GM23338 (cell line): ENCODE results near the gene LYRM9. TPM values are rescaled to one million over a fixed set of nuclear protein-coding genes. Genes with fewer than 3 reads are reported as not detected.
"Not testable (repeated sequence)": the region's sequence is repeated elsewhere in the genome, so short reads cannot be mapped to it uniquely, and the experiment has no call there.

Source experiments
- ATAC-seq: fragments of 200-7000 bp; cut with Tn5 transposase; 3 replicates; pipeline ENCODE4 v1.9.1; 2020
- DNase-seq: peaks from one replicate; pipeline ENCODE4 v3.0.0-alpha.2; 2015; ENCODE audit warnings: low spot score
- H2AFZ ChIP-seq: fragments of 200-600 bp; sonication (generic); 2 replicates; pipeline ENCODE4 v1.8.0; 2016; ENCODE audit warnings: antibody characterized with exemption, mild to moderate bottlenecking, moderate library complexity
- H3F3A ChIP-seq: fragments of 200-600 bp; sonication (generic); replicated peaks from 2 replicates; pipeline ENCODE4 v1.8.0; 2017; ENCODE audit warnings: antibody characterized with exemption, mixed run types, low read depth
- H3K27ac ChIP-seq: fragments of 200-600 bp; sonication (generic); 2 replicates; pipeline ENCODE4 v1.6.1; 2016; ENCODE audit warnings: low read depth
- H3K27me3 ChIP-seq: fragments of 200-600 bp; sonication (generic); 2 replicates; pipeline ENCODE4 v1.8.0; 2016; ENCODE audit warnings: mild to moderate bottlenecking, mixed run types, moderate library complexity; ENCODE audit not compliant: insufficient read depth
- H3K36me3 ChIP-seq: fragments of 200-600 bp; sonication (generic); 2 replicates; pipeline ENCODE4 v1.8.0; 2016; ENCODE audit warnings: mild to moderate bottlenecking; ENCODE audit not compliant: insufficient read depth
- H3K4me1 ChIP-seq: fragments of 200-600 bp; sonication (generic); 2 replicates; pipeline ENCODE4 v1.8.0; 2016; ENCODE audit warnings: mild to moderate bottlenecking, moderate library complexity; ENCODE audit not compliant: insufficient read depth
- H3K4me2 ChIP-seq: fragments of 200-600 bp; sonication (generic); 2 replicates; pipeline ENCODE4 v1.7.1; 2017; ENCODE audit warnings: mixed run types
- H3K4me3 ChIP-seq: fragments of 200-600 bp; sonication (generic); 2 replicates; pipeline ENCODE4 v1.6.1; 2016; ENCODE audit warnings: mixed run types
- H3K79me2 ChIP-seq: fragments of 200-600 bp; sonication (generic); replicated peaks from 2 replicates; pipeline ENCODE4 v1.8.0; 2017; ENCODE audit warnings: mild to moderate bottlenecking; ENCODE audit not compliant: insufficient read depth
- H3K9me2 ChIP-seq: fragments of 200-600 bp; sonication (generic); 2 replicates; pipeline ENCODE4 v1.8.0; 2017; ENCODE audit not compliant: insufficient read depth
- H4K20me1 ChIP-seq: fragments of 200-600 bp; sonication (generic); replicated peaks from 2 replicates; pipeline ENCODE4 v1.8.0; 2017; ENCODE audit warnings: mild to moderate bottlenecking; ENCODE audit not compliant: insufficient read depth
- H3K27ac Mint-ChIP-seq: 2 replicates; pipeline ENCODE4 v1.8.0; 2020; ENCODE audit warnings: inconsistent platforms, mild to moderate bottlenecking, moderate library complexity, mixed read lengths
- H3K27me3 Mint-ChIP-seq: 3 replicates; pipeline ENCODE4 v1.8.0; 2022; ENCODE audit warnings: low read depth, mild to moderate bottlenecking, moderate library complexity, mixed read lengths, inconsistent platforms; ENCODE audit not compliant: insufficient read depth, poor library complexity
- H3K36me3 Mint-ChIP-seq: 3 replicates; pipeline ENCODE4 v1.8.0; 2021; ENCODE audit warnings: low read depth, mild to moderate bottlenecking, inconsistent platforms, moderate library complexity, mixed read lengths
- H3K4me1 Mint-ChIP-seq: 3 replicates; pipeline ENCODE4 v1.8.0; 2020; ENCODE audit warnings: mild to moderate bottlenecking, inconsistent platforms, mixed read lengths
- H3K4me3 Mint-ChIP-seq: 3 replicates; pipeline ENCODE4 v1.8.0; 2021; ENCODE audit warnings: moderate library complexity, mild to moderate bottlenecking, inconsistent platforms, mixed read lengths
- H3K9me3 Mint-ChIP-seq: 3 replicates; pipeline ENCODE4 v1.8.0; 2020; ENCODE audit warnings: moderate library complexity, mild to moderate bottlenecking, inconsistent platforms, mixed read lengths
- CREB1 ChIP-seq: fragments of 250-450 bp; sonication (Bioruptor Pico); IDR thresholded peaks from 2 replicates; pipeline ENCODE4 v1.5.0; 2020; ENCODE audit warnings: low read depth, mild to moderate bottlenecking, moderate library complexity
- EZH2 ChIP-seq: fragments of 200-600 bp; sonication (generic); IDR thresholded peaks from one replicate; pipeline ENCODE4 v1.8.0; 2017; ENCODE audit warnings: antibody characterized with exemption, mild to moderate bottlenecking, low read depth; ENCODE audit not compliant: unreplicated experiment
- EZH2phosphoT487 ChIP-seq: fragments of 200-600 bp; sonication (generic); IDR thresholded peaks from one replicate; pipeline ENCODE4 v1.8.1; 2018; ENCODE audit warnings: antibody characterized with exemption; ENCODE audit not compliant: unreplicated experiment
- NANOG ChIP-seq: IDR thresholded peaks from 2 replicates; pipeline ENCODE4 v1.6.1; 2016; ENCODE audit warnings: antibody characterized with exemption, borderline replicate concordance
- REST ChIP-seq: IDR thresholded peaks from one replicate; pipeline ENCODE4 v1.6.1; 2018; ENCODE audit warnings: antibody characterized with exemption; ENCODE audit not compliant: unreplicated experiment
- ZNF331 ChIP-seq: fragments of 250-450 bp; sonication (Bioruptor Pico); IDR thresholded peaks from 2 replicates; pipeline ENCODE4 v1.5.0; 2020; ENCODE audit warnings: low read depth, mild to moderate bottlenecking, moderate library complexity
- polyA plus RNA-seq: library from polyadenylated mRNA; unstranded; fragments of >200 nt; fragmentation: Nextera tagmentation; extraction: Ambion mirVana; gene quantifications from 2 replicates; pipeline ENCODE4 v1.2.1, GENCODE V29; 2016
- total RNA-seq: library from RNA; depleted of rRNA; stranded (reverse); fragments of >200 nt; shearing (Covaris generic); gene quantifications from 2 replicates; pipeline ENCODE4 v1.2.3, GENCODE V29; 2014
- TF ChIP-seq, protein P1 (sequence below): fragments of 250-450 bp; sonication (Bioruptor Pico); IDR thresholded peaks from 2 replicates; pipeline ENCODE4 v1.5.0; 2020; ENCODE audit warnings: mild to moderate bottlenecking, moderate library complexity

Gene LYRM9
- total and polyA plus RNA-seq, 2 experiments from 2014 or later = 4.7 to 6.2 TPM

DNA sequence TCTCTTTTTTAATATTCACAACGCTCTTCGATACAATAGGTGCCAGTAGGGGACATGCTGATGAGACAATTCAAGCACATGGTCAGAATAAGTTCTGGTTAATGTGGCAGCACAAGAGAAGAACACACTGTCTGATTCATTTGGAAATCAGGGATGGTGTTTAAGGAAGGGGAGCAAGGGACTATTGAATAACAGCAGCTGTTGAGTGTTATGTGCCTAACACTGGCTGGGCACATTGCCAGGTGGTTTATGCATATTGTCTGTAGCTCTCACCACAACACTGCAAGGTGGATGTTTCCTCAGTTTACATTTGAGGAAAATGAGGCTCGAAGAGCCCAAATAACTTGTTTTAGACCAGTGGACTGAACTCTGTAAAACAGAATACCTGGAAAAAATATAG is 44.2 kb downstream of the LYRM9 start:
- Mint-ChIP-seq H3K27ac (no peak overlapping the region), H3K9me3 (no peaks in the 10 kb centered on the region), H3K27me3 (no peaks in the 10 kb centered on the region), H3K4me3 (no peak overlapping the region), H3K4me1 (peaks cover 12% of the 10 kb centered on the region), H3K36me3 (no peaks in the 10 kb centered on the region; the same call in 2 of the 3 replicates)
- no peak for TF ChIP-seq CREB1 (CRISPR knock-in tag)
- no peak for TF ChIP-seq EZH2
- no peak for TF ChIP-seq REST
- TF ChIP-seq, protein P1, sequence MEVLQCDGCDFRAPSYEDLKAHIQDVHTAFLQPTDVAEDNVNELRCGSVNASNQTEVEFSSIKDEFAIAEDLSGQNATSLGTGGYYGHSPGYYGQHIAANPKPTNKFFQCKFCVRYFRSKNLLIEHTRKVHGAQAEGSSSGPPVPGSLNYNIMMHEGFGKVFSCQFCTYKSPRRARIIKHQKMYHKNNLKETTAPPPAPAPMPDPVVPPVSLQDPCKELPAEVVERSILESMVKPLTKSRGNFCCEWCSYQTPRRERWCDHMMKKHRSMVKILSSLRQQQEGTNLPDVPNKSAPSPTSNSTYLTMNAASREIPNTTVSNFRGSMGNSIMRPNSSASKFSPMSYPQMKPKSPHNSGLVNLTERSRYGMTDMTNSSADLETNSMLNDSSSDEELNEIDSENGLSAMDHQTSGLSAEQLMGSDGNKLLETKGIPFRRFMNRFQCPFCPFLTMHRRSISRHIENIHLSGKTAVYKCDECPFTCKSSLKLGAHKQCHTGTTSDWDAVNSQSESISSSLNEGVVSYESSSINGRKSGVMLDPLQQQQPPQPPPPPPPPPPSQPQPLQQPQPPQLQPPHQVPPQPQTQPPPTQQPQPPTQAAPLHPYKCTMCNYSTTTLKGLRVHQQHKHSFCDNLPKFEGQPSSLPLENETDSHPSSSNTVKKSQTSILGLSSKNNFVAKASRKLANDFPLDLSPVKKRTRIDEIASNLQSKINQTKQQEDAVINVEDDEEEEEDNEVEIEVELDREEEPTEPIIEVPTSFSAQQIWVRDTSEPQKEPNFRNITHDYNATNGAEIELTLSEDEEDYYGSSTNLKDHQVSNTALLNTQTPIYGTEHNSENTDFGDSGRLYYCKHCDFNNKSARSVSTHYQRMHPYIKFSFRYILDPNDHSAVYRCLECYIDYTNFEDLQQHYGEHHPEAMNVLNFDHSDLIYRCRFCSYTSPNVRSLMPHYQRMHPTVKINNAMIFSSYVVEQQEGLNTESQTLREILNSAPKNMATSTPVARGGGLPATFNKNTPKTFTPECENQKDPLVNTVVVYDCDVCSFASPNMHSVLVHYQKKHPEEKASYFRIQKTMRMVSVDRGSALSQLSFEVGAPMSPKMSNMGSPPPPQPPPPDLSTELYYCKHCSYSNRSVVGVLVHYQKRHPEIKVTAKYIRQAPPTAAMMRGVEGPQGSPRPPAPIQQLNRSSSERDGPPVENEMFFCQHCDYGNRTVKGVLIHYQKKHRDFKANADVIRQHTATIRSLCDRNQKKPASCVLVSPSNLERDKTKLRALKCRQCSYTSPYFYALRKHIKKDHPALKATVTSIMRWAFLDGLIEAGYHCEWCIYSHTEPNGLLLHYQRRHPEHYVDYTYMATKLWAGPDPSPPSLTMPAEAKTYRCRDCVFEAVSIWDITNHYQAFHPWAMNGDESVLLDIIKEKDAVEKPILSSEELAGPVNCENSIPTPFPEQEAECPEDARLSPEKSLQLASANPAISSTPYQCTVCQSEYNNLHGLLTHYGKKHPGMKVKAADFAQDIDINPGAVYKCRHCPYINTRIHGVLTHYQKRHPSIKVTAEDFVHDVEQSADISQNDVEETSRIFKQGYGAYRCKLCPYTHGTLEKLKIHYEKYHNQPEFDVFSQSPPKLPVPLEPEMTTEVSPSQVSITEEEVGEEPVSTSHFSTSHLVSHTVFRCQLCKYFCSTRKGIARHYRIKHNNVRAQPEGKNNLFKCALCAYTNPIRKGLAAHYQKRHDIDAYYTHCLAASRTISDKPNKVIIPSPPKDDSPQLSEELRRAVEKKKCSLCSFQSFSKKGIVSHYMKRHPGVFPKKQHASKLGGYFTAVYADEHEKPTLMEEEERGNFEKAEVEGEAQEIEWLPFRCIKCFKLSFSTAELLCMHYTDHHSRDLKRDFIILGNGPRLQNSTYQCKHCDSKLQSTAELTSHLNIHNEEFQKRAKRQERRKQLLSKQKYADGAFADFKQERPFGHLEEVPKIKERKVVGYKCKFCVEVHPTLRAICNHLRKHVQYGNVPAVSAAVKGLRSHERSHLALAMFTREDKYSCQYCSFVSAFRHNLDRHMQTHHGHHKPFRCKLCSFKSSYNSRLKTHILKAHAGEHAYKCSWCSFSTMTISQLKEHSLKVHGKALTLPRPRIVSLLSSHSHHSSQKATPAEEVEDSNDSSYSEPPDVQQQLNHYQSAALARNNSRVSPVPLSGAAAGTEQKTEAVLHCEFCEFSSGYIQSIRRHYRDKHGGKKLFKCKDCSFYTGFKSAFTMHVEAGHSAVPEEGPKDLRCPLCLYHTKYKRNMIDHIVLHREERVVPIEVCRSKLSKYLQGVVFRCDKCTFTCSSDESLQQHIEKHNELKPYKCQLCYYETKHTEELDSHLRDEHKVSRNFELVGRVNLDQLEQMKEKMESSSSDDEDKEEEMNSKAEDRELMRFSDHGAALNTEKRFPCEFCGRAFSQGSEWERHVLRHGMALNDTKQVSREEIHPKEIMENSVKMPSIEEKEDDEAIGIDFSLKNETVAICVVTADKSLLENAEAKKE (CRISPR knock-in tag) = no peak
- TF ChIP-seq ZNF331 (CRISPR knock-in tag) = no peak
- TF ChIP-seq NANOG = no peak
- no peak for TF ChIP-seq EZH2phosphoT487
- ATAC-seq (no peak), DNase-seq (no peak)
- Histone ChIP-seq H4K20me1 (no peaks in the 10 kb centered on the region), H3K36me3 (no peaks in the 10 kb centered on the region), H3K4me2 (no peak overlapping the region), H3K27me3 (no peaks in the 10 kb centered on the region), H2AFZ (no peak overlapping the region), H3F3A (no peaks in the 10 kb centered on the region), H3K4me3 (no peak overlapping the region), H3K27ac (no peak overlapping the region), H3K4me1 (peaks cover 4% of the 10 kb centered on the region; the same call in 1 of the 2 replicates), H3K79me2 (no peaks in the 10 kb centered on the region), H3K9me2 (no peaks in the 10 kb centered on the region)

GRCh38 chr17:27846808-27847307 is 46.3 kb downstream of the LYRM9 start:
- peaks cover 12% of the 10 kb centered on the region for H3K4me1 Mint-ChIP-seq
- not testable (repeated sequence) for ATAC-seq

More at GRCh38 chr17:27846808-27847307, 46.3 kb downstream of the LYRM9 start:
- not testable (repeated sequence) for H3K4me1 ChIP-seq, H4K20me1 ChIP-seq, H3K4me2 ChIP-seq, H3K9me3 Mint-ChIP-seq, H3F3A ChIP-seq, H3K36me3 ChIP-seq, H3K4me3 Mint-ChIP-seq, H3K4me3 ChIP-seq, H3K36me3 Mint-ChIP-seq, H3K9me2 ChIP-seq, DNase-seq, H3K27ac ChIP-seq, H3K79me2 ChIP-seq, H3K27ac Mint-ChIP-seq, H3K27me3 Mint-ChIP-seq, H2AFZ ChIP-seq, H3K27me3 ChIP-seq
